Skeletal muscle satellite cell (primary cell): ENCODE results near the gene ANGPTL8.
A peak's percentile ranks its signal among the peaks of the same experiment; 100 is the strongest.

Experiments used
- H3K27me3 ChIP-seq: 2 replicates; pipeline ENCODE4 v1.7.0; 2013; ENCODE audit warnings: low read length; ENCODE audit not compliant: control insufficient read depth, insufficient read depth
- H3K36me3 ChIP-seq: 2 replicates; pipeline ENCODE4 v1.7.0; 2013; ENCODE audit warnings: mild to moderate bottlenecking, control low read depth, low read length; ENCODE audit not compliant: insufficient read depth
- H3K4me1 ChIP-seq: 2 replicates; pipeline ENCODE4 v1.7.0; 2013; ENCODE audit warnings: low read length; ENCODE audit not compliant: control insufficient read depth, insufficient read depth
- H3K4me2 ChIP-seq: 2 replicates; pipeline ENCODE4 v1.7.0; 2013; ENCODE audit warnings: mild to moderate bottlenecking, low read length
- H3K4me3 ChIP-seq: 2 replicates; pipeline ENCODE4 v1.7.0; 2013; ENCODE audit warnings: low read length
- H3K9ac ChIP-seq: 2 replicates; pipeline ENCODE4 v1.7.0; 2013; ENCODE audit warnings: mild to moderate bottlenecking, low read depth, low read length, moderate library complexity
- H3K9me3 ChIP-seq: replicated peaks from 2 replicates; pipeline ENCODE4 v1.7.0; 2013; ENCODE audit warnings: mild to moderate bottlenecking, control low read depth, low read length

Gene ANGPTL8

GRCh38 chr19:11240008-11240444, 607 bp downstream of the ANGPTL8 start:
- Histone ChIP-seq H3K4me3 (no peak overlapping the region), H3K9ac (no peak overlapping the region), H3K9me3 (no peaks in the 10 kb centered on the region), H3K36me3 (peaks cover 14% of the 10 kb centered on the region), H3K27me3 (no peaks in the 10 kb centered on the region), H3K4me1 (peaks cover 5% of the 10 kb centered on the region), H3K4me2 (no peak overlapping the region)

- Histone ChIP-seq H3K36me3 (peaks cover 17% of the 10 kb centered on the region), H3K4me3 (no peak overlapping the region), H3K9ac (no peak overlapping the region), H3K9me3 (no peaks in the 10 kb centered on the region), H3K27me3 (no peaks in the 10 kb centered on the region), H3K4me1 (peaks cover 5% of the 10 kb centered on the region), H3K4me2 (no peak overlapping the region)
Observed at GRCh38 chr19:11242025-11242424, 2.6 kb downstream of the ANGPTL8 start.

- Histone ChIP-seq H3K9ac (no peak overlapping the region), H3K36me3 (peaks cover 23% of the 10 kb centered on the region), H3K9me3 (no peaks in the 10 kb centered on the region), H3K4me1 (peaks cover 10% of the 10 kb centered on the region), H3K4me2 (peak overlapping the region; percentile 40), H3K27me3 (no peaks in the 10 kb centered on the region), H3K4me3 (no peak overlapping the region)
Observed at GRCh38 chr19:11242864-11243797, 3.7 kb downstream of the ANGPTL8 start.

- no peak overlapping the region for H3K9ac ChIP-seq
- H3K9me3 ChIP-seq, result no peaks in the 10 kb centered on the region
- no peak overlapping the region for H3K4me3 ChIP-seq
- H3K36me3 ChIP-seq, result peaks cover 18% of the 10 kb centered on the region
- H3K4me2 ChIP-seq, result peak overlapping the region; percentile 40
- H3K4me1 ChIP-seq, result peaks cover 10% of the 10 kb centered on the region
- H3K27me3 ChIP-seq, result no peaks in the 10 kb centered on the region
Observed at GRCh38 chr19:11243798-11244169, 4.4 kb downstream of the ANGPTL8 start.

- Histone ChIP-seq H3K36me3 (peaks cover 14% of the 10 kb centered on the region), H3K4me1 (peaks cover 10% of the 10 kb centered on the region), H3K4me3 (no peak overlapping the region), H3K4me2 (no peak overlapping the region), H3K27me3 (no peaks in the 10 kb centered on the region), H3K9me3 (no peaks in the 10 kb centered on the region), H3K9ac (no peak overlapping the region)
Observed at GRCh38 chr19:11244846-11245589, 5.6 kb downstream of the ANGPTL8 start.

GRCh38 chr19:11246941-11247340, 7.5 kb downstream of the ANGPTL8 start:
- no peak overlapping the region for H3K4me2 ChIP-seq
- no peaks in the 10 kb centered on the region for H3K27me3 ChIP-seq
- peaks cover 24% of the 10 kb centered on the region for H3K36me3 ChIP-seq
- H3K9ac ChIP-seq, result no peak overlapping the region
- H3K4me3 ChIP-seq, result no peak overlapping the region
- no peaks in the 10 kb centered on the region for H3K9me3 ChIP-seq
- peaks cover 10% of the 10 kb centered on the region for H3K4me1 ChIP-seq

GRCh38 chr19:11247391-11247790, 8.0 kb downstream of the ANGPTL8 start:
- Histone ChIP-seq H3K36me3 (peaks cover 29% of the 10 kb centered on the region), H3K4me3 (no peak overlapping the region), H3K4me2 (no peak overlapping the region), H3K4me1 (peaks cover 10% of the 10 kb centered on the region), H3K27me3 (no peaks in the 10 kb centered on the region), H3K9ac (no peak overlapping the region), H3K9me3 (no peaks in the 10 kb centered on the region)

GRCh38 chr19:11247934-11248333, 8.5 kb downstream of the ANGPTL8 start:
- Histone ChIP-seq H3K36me3 (peaks cover 32% of the 10 kb centered on the region), H3K27me3 (no peaks in the 10 kb centered on the region), H3K4me3 (no peak overlapping the region), H3K4me2 (no peak overlapping the region), H3K9ac (no peak overlapping the region), H3K9me3 (no peaks in the 10 kb centered on the region), H3K4me1 (peaks cover 10% of the 10 kb centered on the region)

- Histone ChIP-seq H3K4me1 (peaks cover 5% of the 10 kb centered on the region), H3K9ac (no peak overlapping the region), H3K4me2 (no peak overlapping the region), H3K27me3 (no peaks in the 10 kb centered on the region), H3K9me3 (no peaks in the 10 kb centered on the region), H3K4me3 (no peak overlapping the region), H3K36me3 (peaks cover 32% of the 10 kb centered on the region)
Observed at GRCh38 chr19:11248852-11249251, 9.4 kb downstream of the ANGPTL8 start.

- no peak overlapping the region for H3K9ac ChIP-seq
- H3K4me1 ChIP-seq, result peaks cover 5% of the 10 kb centered on the region
- H3K36me3 ChIP-seq, result peaks cover 28% of the 10 kb centered on the region
- H3K4me3 ChIP-seq, result no peak overlapping the region
- no peak overlapping the region for H3K4me2 ChIP-seq
- no peaks in the 10 kb centered on the region for H3K27me3 ChIP-seq
- H3K9me3 ChIP-seq, result no peaks in the 10 kb centered on the region
Observed at GRCh38 chr19:11251217-11251616, 11.8 kb downstream of the ANGPTL8 start.

GRCh38 chr19:11251650-11252314, 12.4 kb downstream of the ANGPTL8 start:
- Histone ChIP-seq H3K9ac (no peak overlapping the region), H3K4me2 (no peak overlapping the region), H3K36me3 (peaks cover 28% of the 10 kb centered on the region), H3K4me1 (peaks cover 5% of the 10 kb centered on the region), H3K9me3 (no peaks in the 10 kb centered on the region), H3K4me3 (no peak overlapping the region), H3K27me3 (no peaks in the 10 kb centered on the region)
